ENCODE measurements around the gene OSBP2. TPM values are rescaled to one million over a fixed set of nuclear protein-coding genes. Genes with fewer than 3 reads are reported as not detected.

OSBP2 gene
- total and polyA plus RNA-seq, 10 of the 15 experiments (the other 5 are each of a cell fraction or from before 2014, with no cell fraction given), result 0.11 to 7.7 (median 3.6) TPM

- DNase-seq (ENCODE audit: low read depth, low spot score), result no peak
- ChIA-PET POLR2A (no interaction called here), CTCF (no interaction called here), SMC1A (ENCODE audit: uncharacterized antibody, unreplicated experiment) (interaction anchor here (0.6 kb wide), 1 partner anchor 18 kb away, joined by 3 read pairs; no protein-coding TSS in a partner anchor), RAD21 (ENCODE audit: unreplicated experiment) (no interaction called here)
- BruUV-seq (replicated peaks), result no TSS peak
- Histone ChIP-seq H3K36me3 (ENCODE audit: control insufficient read depth in 2 of 2, insufficient read depth in 2 of 2, low read length in 1 of 2) (no peaks in the 10 kb centered on the region), H3K4me3 (no peak overlapping the region), H2AFZ (ENCODE audit: control insufficient read depth, low read depth, low read length) (no peak overlapping the region), H4K20me1 (ENCODE audit: control insufficient read depth, insufficient read depth) (no peaks in the 10 kb centered on the region), H3K79me2 (ENCODE audit: control insufficient read depth, insufficient read depth, low read length) (no peaks in the 10 kb centered on the region), H3K9me3 (replicated peaks; ENCODE audit: control insufficient read depth, insufficient read depth, low read length) (no peaks in the 10 kb centered on the region), H3K4me2 (ENCODE audit: control insufficient read depth, insufficient read depth) (no peak overlapping the region), H3K27ac (ENCODE audit: control insufficient read depth, insufficient read depth) (no peak overlapping the region), H3K27me3 (replicated peaks in 1 of 2; ENCODE audit: control insufficient read depth in 2 of 2, insufficient read depth in 2 of 2, low read length in 1 of 2) (no peaks in the 10 kb centered on the region), H3K9ac (ENCODE audit: control insufficient read depth, insufficient read depth, low read length) (no peak overlapping the region), H3K4me1 (ENCODE audit: control insufficient read depth, insufficient read depth, low read length) (no peaks in the 10 kb centered on the region)
- no peak for FAIRE-seq
- intact Hi-C loops (cut with micrococcal nuclease; ENCODE audit: unreplicated experiment), result no loop called here
- in situ Hi-C loops (cut with MboI), result no loop called here
- 24% methylated on average over 4 of the region's 4 CpGs for WGBS (ENCODE audit: insufficient coverage, insufficient replicate concordance, low lambda C conversion rate, missing lambda C conversion rate)
- ATAC-seq, result no peak
- TF ChIP-seq JUND (IDR thresholded peaks at IDR 0.05; ENCODE audit: low read depth, low read length), result no peak
- TF ChIP-seq, protein P1, sequence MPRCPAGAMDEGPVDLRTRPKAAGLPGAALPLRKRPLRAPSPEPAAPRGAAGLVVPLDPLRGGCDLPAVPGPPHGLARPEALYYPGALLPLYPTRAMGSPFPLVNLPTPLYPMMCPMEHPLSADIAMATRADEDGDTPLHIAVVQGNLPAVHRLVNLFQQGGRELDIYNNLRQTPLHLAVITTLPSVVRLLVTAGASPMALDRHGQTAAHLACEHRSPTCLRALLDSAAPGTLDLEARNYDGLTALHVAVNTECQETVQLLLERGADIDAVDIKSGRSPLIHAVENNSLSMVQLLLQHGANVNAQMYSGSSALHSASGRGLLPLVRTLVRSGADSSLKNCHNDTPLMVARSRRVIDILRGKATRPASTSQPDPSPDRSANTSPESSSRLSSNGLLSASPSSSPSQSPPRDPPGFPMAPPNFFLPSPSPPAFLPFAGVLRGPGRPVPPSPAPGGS (IDR thresholded peaks at IDR 0.05; ENCODE audit: borderline replicate concordance, insufficient read depth, low read depth, low read length, poor library complexity, severe bottlenecking), result no peak
- TF ChIP-seq EP300 (IDR thresholded peaks at IDR 0.05; ENCODE audit: borderline replicate concordance in 1 of 2, control insufficient read depth in 1 of 2, low read depth in 2 of 2, low read length in 2 of 2), result no peak
- no peak for TF ChIP-seq MEF2A (IDR thresholded peaks at IDR 0.05; ENCODE audit: insufficient read depth, low read depth, low read length)
- no peak for TF ChIP-seq IKZF1 (conservative IDR thresholded peaks at IDR 0.05)
- TF ChIP-seq HDAC6 (IDR thresholded peaks at IDR 0.05; ENCODE audit: unreplicated experiment), result no peak
- TF ChIP-seq, protein P2, sequence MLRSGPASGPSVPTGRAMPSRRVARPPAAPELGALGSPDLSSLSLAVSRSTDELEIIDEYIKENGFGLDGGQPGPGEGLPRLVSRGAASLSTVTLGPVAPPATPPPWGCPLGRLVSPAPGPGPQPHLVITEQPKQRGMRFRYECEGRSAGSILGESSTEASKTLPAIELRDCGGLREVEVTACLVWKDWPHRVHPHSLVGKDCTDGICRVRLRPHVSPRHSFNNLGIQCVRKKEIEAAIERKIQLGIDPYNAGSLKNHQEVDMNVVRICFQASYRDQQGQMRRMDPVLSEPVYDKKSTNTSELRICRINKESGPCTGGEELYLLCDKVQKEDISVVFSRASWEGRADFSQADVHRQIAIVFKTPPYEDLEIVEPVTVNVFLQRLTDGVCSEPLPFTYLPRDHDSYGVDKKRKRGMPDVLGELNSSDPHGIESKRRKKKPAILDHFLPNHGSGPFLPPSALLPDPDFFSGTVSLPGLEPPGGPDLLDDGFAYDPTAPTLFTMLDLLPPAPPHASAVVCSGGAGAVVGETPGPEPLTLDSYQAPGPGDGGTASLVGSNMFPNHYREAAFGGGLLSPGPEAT (IDR thresholded peaks at IDR 0.05; ENCODE audit: low read depth), result no peak
- TF ChIP-seq BMI1 (IDR thresholded peaks at IDR 0.05; ENCODE audit: borderline replicate concordance), result no peak
- TF ChIP-seq RUNX3 (IDR thresholded peaks at IDR 0.05; ENCODE audit: low read length), result no peak
- TF ChIP-seq SRF (IDR thresholded peaks at IDR 0.05; ENCODE audit: low read depth in 2 of 2, low read length in 2 of 2), result no peak
- TF ChIP-seq HDGF (IDR thresholded peaks at IDR 0.05), result no peak
- no peak for TF ChIP-seq SIN3A (IDR thresholded peaks at IDR 0.05; ENCODE audit: low read depth, low read length)
- TF ChIP-seq, protein P3, sequence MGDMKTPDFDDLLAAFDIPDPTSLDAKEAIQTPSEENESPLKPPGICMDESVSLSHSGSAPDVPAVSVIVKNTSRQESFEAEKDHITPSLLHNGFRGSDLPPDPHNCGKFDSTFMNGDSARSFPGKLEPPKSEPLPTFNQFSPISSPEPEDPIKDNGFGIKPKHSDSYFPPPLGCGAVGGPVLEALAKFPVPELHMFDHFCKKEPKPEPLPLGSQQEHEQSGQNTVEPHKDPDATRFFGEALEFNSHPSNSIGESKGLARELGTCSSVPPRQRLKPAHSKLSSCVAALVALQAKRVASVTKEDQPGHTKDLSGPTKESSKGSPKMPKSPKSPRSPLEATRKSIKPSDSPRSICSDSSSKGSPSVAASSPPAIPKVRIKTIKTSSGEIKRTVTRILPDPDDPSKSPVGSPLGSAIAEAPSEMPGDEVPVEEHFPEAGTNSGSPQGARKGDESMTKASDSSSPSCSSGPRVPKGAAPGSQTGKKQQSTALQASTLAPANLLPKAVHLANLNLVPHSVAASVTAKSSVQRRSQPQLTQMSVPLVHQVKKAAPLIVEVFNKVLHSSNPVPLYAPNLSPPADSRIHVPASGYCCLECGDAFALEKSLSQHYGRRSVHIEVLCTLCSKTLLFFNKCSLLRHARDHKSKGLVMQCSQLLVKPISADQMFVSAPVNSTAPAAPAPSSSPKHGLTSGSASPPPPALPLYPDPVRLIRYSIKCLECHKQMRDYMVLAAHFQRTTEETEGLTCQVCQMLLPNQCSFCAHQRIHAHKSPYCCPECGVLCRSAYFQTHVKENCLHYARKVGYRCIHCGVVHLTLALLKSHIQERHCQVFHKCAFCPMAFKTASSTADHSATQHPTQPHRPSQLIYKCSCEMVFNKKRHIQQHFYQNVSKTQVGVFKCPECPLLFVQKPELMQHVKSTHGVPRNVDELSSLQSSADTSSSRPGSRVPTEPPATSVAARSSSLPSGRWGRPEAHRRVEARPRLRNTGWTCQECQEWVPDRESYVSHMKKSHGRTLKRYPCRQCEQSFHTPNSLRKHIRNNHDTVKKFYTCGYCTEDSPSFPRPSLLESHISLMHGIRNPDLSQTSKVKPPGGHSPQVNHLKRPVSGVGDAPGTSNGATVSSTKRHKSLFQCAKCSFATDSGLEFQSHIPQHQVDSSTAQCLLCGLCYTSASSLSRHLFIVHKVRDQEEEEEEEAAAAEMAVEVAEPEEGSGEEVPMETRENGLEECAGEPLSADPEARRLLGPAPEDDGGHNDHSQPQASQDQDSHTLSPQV (IDR thresholded peaks at IDR 0.05), result no peak
- no peak for TF ChIP-seq STAT3 (IDR thresholded peaks at IDR 0.05; ENCODE audit: low read depth, low read length)
- no peak for TF ChIP-seq TCF3 (IDR thresholded peaks at IDR 0.05; ENCODE audit: borderline replicate concordance, insufficient read depth, low read depth, low read length)
- no peak for TF ChIP-seq BCL11A (IDR thresholded peaks at IDR 0.05; ENCODE audit: low read depth, low read length)
These were observed 97.8 kb downstream of the OSBP2 start for GRCh38 chr22:30792456-30792855.
